Activated T-cell treated with anti-CD3 and anti-CD28 coated beads for 1 hour (primary cell): ENCODE results near the gene GATA2.
A peak's percentile ranks its signal among the peaks of the same experiment; 100 is the strongest.

Experiments used
- DNase-seq: peaks from one replicate; pipeline ENCODE4 v3.0.0-alpha.2; 2020; ENCODE audit warnings: low read depth

The GATA2 gene

GRCh38 chr3:128501431-128501830, 8.4 kb upstream of the GATA2 start:
- DNase-seq = no peak

GRCh38 chr3:128500556-128500955, 7.6 kb upstream of the GATA2 start:
- no peak for DNase-seq

- no peak for DNase-seq
Measured at GRCh38 chr3:128499724-128500275, 6.8 kb upstream of the GATA2 start.

- DNase-seq = no peak
Measured at GRCh38 chr3:128498901-128499530, 6.0 kb upstream of the GATA2 start.

- DNase-seq = no peak
Measured at GRCh38 chr3:128498127-128498626, 5.2 kb upstream of the GATA2 start.

- DNase-seq = peak; percentile 61
Measured at GRCh38 chr3:128497305-128498126, 4.5 kb upstream of the GATA2 start.

GRCh38 chr3:128496602-128497304, 3.8 kb upstream of the GATA2 start:
- no peak for DNase-seq

GRCh38 chr3:128496019-128496601, 3.1 kb upstream of the GATA2 start:
- no peak for DNase-seq

- no peak for DNase-seq
Measured at GRCh38 chr3:128495435-128495970, 2.5 kb upstream of the GATA2 start.

GRCh38 chr3:128494367-128494650, 1.3 kb upstream of the GATA2 start:
- no peak for DNase-seq

GRCh38 chr3:128493570-128494366, 767 bp upstream of the GATA2 start:
- no peak for DNase-seq

- DNase-seq = no peak
Measured at GRCh38 chr3:128491941-128492670, 895 bp downstream of the GATA2 start.

GRCh38 chr3:128491691-128491940, 1.4 kb downstream of the GATA2 start:
- no peak for DNase-seq

- no peak for DNase-seq
Measured at GRCh38 chr3:128490915-128491690, 1.9 kb downstream of the GATA2 start.

GRCh38 chr3:128490650-128490914, 2.4 kb downstream of the GATA2 start:
- no peak for DNase-seq

- DNase-seq = no peak
Measured at GRCh38 chr3:128489927-128490649, 2.9 kb downstream of the GATA2 start.

- no peak for DNase-seq
Measured at GRCh38 chr3:128489674-128489926, 3.4 kb downstream of the GATA2 start.

GRCh38 chr3:128488991-128489673, 3.9 kb downstream of the GATA2 start:
- DNase-seq = no peak

GRCh38 chr3:128488636-128488990, 4.4 kb downstream of the GATA2 start:
- no peak for DNase-seq
